HepG2 (cell line): ENCODE results near the gene RCOR1. TPM values are rescaled to one million over a fixed set of nuclear protein-coding genes. Genes with fewer than 3 reads are reported as not detected.

ENCODE experiments used
- EHMT2 ChIP-seq: fragments of 200-600 bp; sonication (generic); IDR thresholded peaks from 2 replicates; pipeline ENCODE4 v1.7.0; 2017; ENCODE audit warnings: antibody characterized with exemption, low read depth, low read length, borderline replicate concordance
- HNF1A ChIP-seq, 2 experiments: sonication (generic) in 1 of 2; formaldehyde crosslinking in 1 of 2; IDR thresholded peaks; 2 replicates each; pipeline versions ENCODE4 v1.4.0 to v1.6.1; 2016 to 2020; ENCODE audit warnings: borderline replicate concordance in 1 of 2, low read depth in 1 of 2, mild to moderate bottlenecking in 1 of 2, missing genetic modification reagents in 1 of 2
- KMT2B ChIP-seq: IDR thresholded peaks from 2 replicates; pipeline ENCODE4 v1.6.1; 2016; ENCODE audit warnings: missing genetic modification reagents, missing compliant biosample characterization
- MTA1 ChIP-seq: sonication (generic); formaldehyde crosslinking; IDR thresholded peaks from 2 replicates; pipeline ENCODE4 v1.4.0; 2020; ENCODE audit warnings: missing genetic modification reagents, mild to moderate bottlenecking, borderline replicate concordance
- ZNF318 ChIP-seq: sonication (generic); formaldehyde crosslinking; IDR thresholded peaks from 2 replicates; pipeline ENCODE4 v1.4.0; 2020; ENCODE audit warnings: mild to moderate bottlenecking, missing genetic modification reagents
- ZNF557 ChIP-seq: sonication (generic); formaldehyde crosslinking; IDR thresholded peaks from 2 replicates; pipeline ENCODE4 v1.4.0; 2020; ENCODE audit warnings: missing genetic modification reagents
- ZNF709 ChIP-seq: sonication (generic); formaldehyde crosslinking; IDR thresholded peaks from 2 replicates; pipeline ENCODE4 v1.5.0; 2020; ENCODE audit warnings: mild to moderate bottlenecking, missing genetic modification reagents
- polyA plus RNA-seq, 8 experiments: library from polyadenylated mRNA; depleted of rRNA in 3 of 8; stranded (reverse) in 7 of 8; unstranded in 1 of 8; fragments of >200 nt; fragmentation: Illumina TruSeq in 4 of 8; extraction: Trizol in 4 of 8; gene quantifications; 2 replicates each; pipeline versions ENCODE4 v1.2.1 to v1.2.3, GENCODE V29; 2011 to 2016; ENCODE audit warnings: low read depth in 4 of 8, missing spikeins in 1 of 8, mixed read lengths in 1 of 8; ENCODE audit not compliant: insufficient read depth in 1 of 8
- total RNA-seq, 5 experiments: library from RNA; depleted of rRNA; stranded (reverse); fragments of >200 nt; fragmentation: Illumina TruSeq; extraction: Trizol; gene quantifications; 2 replicates each; pipeline ENCODE4 v1.2.3, GENCODE V29; 2016; ENCODE audit warnings: low read depth in 1 of 5
- TF ChIP-seq, protein P1 (sequence below): sonication (generic); formaldehyde crosslinking; IDR thresholded peaks from 2 replicates; pipeline ENCODE4 v1.5.0; 2020; ENCODE audit warnings: mild to moderate bottlenecking, missing genetic modification reagents

RCOR1 gene
- total and polyA plus RNA-seq, 2 of the 13 experiments (the other 11 are each of a cell fraction or from before 2014, with no cell fraction given) = 10.2 to 11.1 TPM

DNA sequence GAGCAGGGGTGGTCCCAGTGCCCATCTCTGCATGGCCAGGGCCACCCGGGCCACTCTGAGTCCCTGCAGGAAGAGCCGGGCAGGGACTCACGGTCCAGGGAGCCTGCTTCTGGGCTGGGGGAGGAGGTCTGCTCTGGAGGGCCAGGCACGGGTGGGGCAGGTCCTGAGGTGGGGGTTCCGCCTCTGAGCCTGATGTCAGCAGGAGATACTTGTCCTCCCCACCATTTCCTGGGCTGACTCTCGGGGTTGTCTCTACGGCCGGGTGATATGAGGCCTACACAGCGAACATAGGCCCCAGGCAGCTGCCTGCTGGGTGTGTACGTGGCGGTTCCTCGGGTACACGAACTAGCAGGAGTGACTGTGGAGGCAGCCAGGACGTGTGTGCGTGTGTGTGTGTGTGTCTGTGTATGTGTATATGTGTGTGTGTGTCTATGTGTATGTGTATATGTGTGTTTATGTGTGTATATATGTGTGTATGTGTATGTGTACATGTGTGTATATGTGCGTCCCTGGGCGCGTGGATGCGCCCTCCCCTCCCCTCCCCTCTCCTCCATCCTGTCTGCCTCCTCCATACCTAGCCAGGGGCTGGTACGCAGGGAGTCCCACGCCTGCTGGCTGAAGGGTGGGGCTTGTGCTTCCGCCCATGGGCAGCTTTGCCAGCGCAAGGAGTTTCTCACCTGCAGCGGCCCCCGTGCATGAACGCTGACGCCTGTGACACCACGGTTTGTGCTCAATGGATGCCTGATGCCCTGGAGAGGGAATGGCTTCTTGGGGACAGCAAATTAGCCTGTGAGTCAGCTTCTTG, 154.4 kb downstream of the RCOR1 start (continued):
- TF ChIP-seq HNF1A (IDR thresholded peaks at IDR 0.05; ENCODE audit: low read depth) (no peak), HNF1A (CRISPR knock-in tag; IDR thresholded peaks at IDR 0.05; ENCODE audit: borderline replicate concordance) (no peak), ZNF318 (CRISPR knock-in tag) (no peak), KMT2B (CRISPR knock-in tag) (no peak), ZNF709 (CRISPR knock-in tag) (no peak), ZNF557 (CRISPR knock-in tag) (no peak), EHMT2 (no peak), MTA1 (CRISPR knock-in tag) (no peak)
- TF ChIP-seq, protein P1, sequence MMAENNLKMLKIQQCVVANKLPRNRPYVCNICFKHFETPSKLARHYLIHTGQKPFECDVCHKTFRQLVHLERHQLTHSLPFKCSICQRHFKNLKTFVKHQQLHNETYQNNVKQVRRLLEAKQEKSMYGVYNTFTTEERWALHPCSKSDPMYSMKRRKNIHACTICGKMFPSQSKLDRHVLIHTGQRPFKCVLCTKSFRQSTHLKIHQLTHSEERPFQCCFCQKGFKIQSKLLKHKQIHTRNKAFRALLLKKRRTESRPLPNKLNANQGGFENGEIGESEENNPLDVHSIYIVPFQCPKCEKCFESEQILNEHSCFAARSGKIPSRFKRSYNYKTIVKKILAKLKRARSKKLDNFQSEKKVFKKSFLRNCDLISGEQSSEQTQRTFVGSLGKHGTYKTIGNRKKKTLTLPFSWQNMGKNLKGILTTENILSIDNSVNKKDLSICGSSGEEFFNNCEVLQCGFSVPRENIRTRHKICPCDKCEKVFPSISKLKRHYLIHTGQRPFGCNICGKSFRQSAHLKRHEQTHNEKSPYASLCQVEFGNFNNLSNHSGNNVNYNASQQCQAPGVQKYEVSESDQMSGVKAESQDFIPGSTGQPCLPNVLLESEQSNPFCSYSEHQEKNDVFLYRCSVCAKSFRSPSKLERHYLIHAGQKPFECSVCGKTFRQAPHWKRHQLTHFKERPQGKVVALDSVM = no peak
- TF ChIP-seq, all 625 proteins: peak for 0
